Measurements from ENCODE around the gene AGA. TPM values are rescaled to one million over a fixed set of nuclear protein-coding genes. Genes with fewer than 3 reads are reported as not detected.

AGA gene
- 19.6 TPM for total RNA-seq
- polyA plus RNA-seq = 10 to 100 TPM; 22.3 to 51.5 (median 27.4) TPM

- peaks cover 19% of the 10 kb centered on the region for H3K36me3 Mint-ChIP-seq
- peaks cover 34% of the 10 kb centered on the region for H3K4me1 ChIP-seq (ENCODE audit: control insufficient read depth, insufficient read depth, low read length, poor library complexity, severe bottlenecking)
- H3K27ac Mint-ChIP-seq = peak within 1 kb of the TSS; percentile 93 to 99 (median 96)
- no peaks in the 10 kb centered on the region for H3K27me3 ChIP-seq (ENCODE audit: control insufficient read depth, insufficient read depth, low read length)
- H3K4me3 ChIP-seq (ENCODE audit: low read depth, low read length) = peak within 1 kb of the TSS; percentile 97
- peaks cover 17% of the 10 kb centered on the region for H3K36me3 ChIP-seq (ENCODE audit: control insufficient read depth, insufficient read depth, low read length)
- H3K9me3 ChIP-seq (ENCODE audit: control insufficient read depth in 2 of 2, low read length in 2 of 2) = no peaks in the 10 kb centered on the region
- H3K4me3 Mint-ChIP-seq = peak within 1 kb of the TSS; percentile 90 to 94 (median 93)
- DNase-seq = peak; percentile 94 to 98 (median 96)
- peak; percentile 91 to 92 for ATAC-seq (ENCODE audit: low read depth in 2 of 2)
- peaks cover 4% of the 10 kb centered on the region for H3K27me3 Mint-ChIP-seq
- peaks cover 15 to 43% (median 38%) of the 10 kb centered on the region in 4 donors for H3K4me1 Mint-ChIP-seq
- peak within 1 kb of the TSS; percentile 93 for H3K27ac ChIP-seq (ENCODE audit: insufficient read depth, low read length, poor library complexity, severe bottlenecking)
- H3K9me3 Mint-ChIP-seq = no peaks in the 10 kb centered on the region
Measured at GRCh38 chr4:177441803-177442622, at the start of gene AGA. Gene AGA (minus strand): TSS chr4:177442437. CDS start chr4:177442375, 62 bp downstream.

- no peak for ATAC-seq (ENCODE audit: low read depth in 2 of 2)
- DNase-seq = no peak
- H3K27ac ChIP-seq (ENCODE audit: insufficient read depth, low read length, poor library complexity, severe bottlenecking) = no peak overlapping the region
- H3K27ac Mint-ChIP-seq = no peak overlapping the region
- no peaks in the 10 kb centered on the region for H3K27me3 Mint-ChIP-seq
- H3K27me3 ChIP-seq (ENCODE audit: control insufficient read depth, insufficient read depth, low read length) = no peaks in the 10 kb centered on the region
- H3K9me3 ChIP-seq (ENCODE audit: control insufficient read depth in 2 of 2, low read length in 2 of 2) = no peaks in the 10 kb centered on the region
- no peaks in the 10 kb centered on the region for H3K36me3 Mint-ChIP-seq
- H3K36me3 ChIP-seq (ENCODE audit: control insufficient read depth, insufficient read depth, low read length) = no peaks in the 10 kb centered on the region
- H3K4me3 ChIP-seq (ENCODE audit: low read depth, low read length) = no peak overlapping the region
- no peaks in the 10 kb centered on the region for H3K4me1 ChIP-seq (ENCODE audit: control insufficient read depth, insufficient read depth, low read length, poor library complexity, severe bottlenecking)
- H3K4me1 Mint-ChIP-seq = peaks cover 0 to 7% (median 0%) of the 10 kb centered on the region in 4 donors
- H3K4me3 Mint-ChIP-seq = no peak overlapping the region
- H3K9me3 Mint-ChIP-seq = peaks cover 0 to 2% (median 0%) of the 10 kb centered on the region in 7 donors
Measured at GRCh38 chr4:177492022-177492421, 49.8 kb upstream of the AGA start.

- H3K4me1 Mint-ChIP-seq = peaks cover 0 to 7% (median 0%) of the 10 kb centered on the region in 4 donors
- H3K36me3 Mint-ChIP-seq = no peaks in the 10 kb centered on the region
- H3K27me3 ChIP-seq (ENCODE audit: control insufficient read depth, insufficient read depth, low read length) = no peaks in the 10 kb centered on the region
- no peak overlapping the region for H3K4me3 Mint-ChIP-seq
- no peak overlapping the region for H3K4me3 ChIP-seq (ENCODE audit: low read depth, low read length)
- no peaks in the 10 kb centered on the region for H3K9me3 ChIP-seq (ENCODE audit: control insufficient read depth in 2 of 2, low read length in 2 of 2)
- DNase-seq (no peak), ATAC-seq (ENCODE audit: low read depth in 2 of 2) (no peak)
- H3K27me3 Mint-ChIP-seq = no peaks in the 10 kb centered on the region
- no peaks in the 10 kb centered on the region for H3K4me1 ChIP-seq (ENCODE audit: control insufficient read depth, insufficient read depth, low read length, poor library complexity, severe bottlenecking)
- peaks cover 0 to 3% (median 0%) of the 10 kb centered on the region in 7 donors for H3K9me3 Mint-ChIP-seq
- no peak overlapping the region for H3K27ac ChIP-seq (ENCODE audit: insufficient read depth, low read length, poor library complexity, severe bottlenecking)
- no peak overlapping the region for H3K27ac Mint-ChIP-seq
- H3K36me3 ChIP-seq (ENCODE audit: control insufficient read depth, insufficient read depth, low read length) = no peaks in the 10 kb centered on the region
Measured at GRCh38 chr4:177490769-177491168, 48.5 kb upstream of the AGA start.

GRCh38 chr4:177489471-177490246 lies 47.4 kb upstream of the AGA start:
- H3K9me3 ChIP-seq (ENCODE audit: control insufficient read depth in 2 of 2, low read length in 2 of 2) = no peaks in the 10 kb centered on the region
- no peak overlapping the region for H3K4me3 ChIP-seq (ENCODE audit: low read depth, low read length)
- Mint-ChIP-seq H3K36me3 (no peaks in the 10 kb centered on the region), H3K4me3 (no peak overlapping the region), H3K27ac (no peak overlapping the region), H3K4me1 (peaks cover 0 to 7% (median 0%) of the 10 kb centered on the region in 4 donors), H3K9me3 (peaks cover 0 to 3% (median 0%) of the 10 kb centered on the region in 7 donors), H3K27me3 (no peaks in the 10 kb centered on the region)
- H3K27ac ChIP-seq (ENCODE audit: insufficient read depth, low read length, poor library complexity, severe bottlenecking) = no peak overlapping the region
- H3K27me3 ChIP-seq (ENCODE audit: control insufficient read depth, insufficient read depth, low read length) = no peaks in the 10 kb centered on the region
- DNase-seq (no peak), ATAC-seq (ENCODE audit: low read depth in 2 of 2) (no peak)
- H3K36me3 ChIP-seq (ENCODE audit: control insufficient read depth, insufficient read depth, low read length) = no peaks in the 10 kb centered on the region
- H3K4me1 ChIP-seq (ENCODE audit: control insufficient read depth, insufficient read depth, low read length, poor library complexity, severe bottlenecking) = no peaks in the 10 kb centered on the region

GRCh38 chr4:177487977-177488376 lies 45.7 kb upstream of the AGA start:
- H3K27ac ChIP-seq (ENCODE audit: insufficient read depth, low read length, poor library complexity, severe bottlenecking) = no peak overlapping the region
- no peak overlapping the region for H3K4me3 ChIP-seq (ENCODE audit: low read depth, low read length)
- H3K27me3 Mint-ChIP-seq = no peaks in the 10 kb centered on the region
- no peaks in the 10 kb centered on the region for H3K9me3 ChIP-seq (ENCODE audit: control insufficient read depth in 2 of 2, low read length in 2 of 2)
- peaks cover 0 to 3% (median 0%) of the 10 kb centered on the region in 7 donors for H3K9me3 Mint-ChIP-seq
- no peaks in the 10 kb centered on the region for H3K27me3 ChIP-seq (ENCODE audit: control insufficient read depth, insufficient read depth, low read length)
- no peak overlapping the region for H3K4me3 Mint-ChIP-seq
- no peak for DNase-seq
- H3K4me1 ChIP-seq (ENCODE audit: control insufficient read depth, insufficient read depth, low read length, poor library complexity, severe bottlenecking) = peaks cover 3% of the 10 kb centered on the region
- ATAC-seq (ENCODE audit: low read depth in 2 of 2) = no peak
- H3K4me1 Mint-ChIP-seq = peaks cover 0 to 14% (median 5%) of the 10 kb centered on the region in 4 donors
- H3K36me3 Mint-ChIP-seq = peaks cover 5% of the 10 kb centered on the region
- H3K36me3 ChIP-seq (ENCODE audit: control insufficient read depth, insufficient read depth, low read length) = no peaks in the 10 kb centered on the region
- H3K27ac Mint-ChIP-seq = no peak overlapping the region

- DNase-seq (no peak), ATAC-seq (ENCODE audit: low read depth in 2 of 2) (no peak)
- peaks cover 5% of the 10 kb centered on the region for H3K36me3 Mint-ChIP-seq
- Histone ChIP-seq H3K4me1 (ENCODE audit: control insufficient read depth, insufficient read depth, low read length, poor library complexity, severe bottlenecking) (peaks cover 3% of the 10 kb centered on the region), H3K36me3 (ENCODE audit: control insufficient read depth, insufficient read depth, low read length) (no peaks in the 10 kb centered on the region), H3K4me3 (ENCODE audit: low read depth, low read length) (no peak overlapping the region), H3K27me3 (ENCODE audit: control insufficient read depth, insufficient read depth, low read length) (no peaks in the 10 kb centered on the region), H3K27ac (ENCODE audit: insufficient read depth, low read length, poor library complexity, severe bottlenecking) (no peak overlapping the region), H3K9me3 (ENCODE audit: control insufficient read depth in 2 of 2, low read length in 2 of 2) (no peaks in the 10 kb centered on the region)
- H3K9me3 Mint-ChIP-seq = peaks cover 0 to 2% (median 0%) of the 10 kb centered on the region in 7 donors
- no peaks in the 10 kb centered on the region for H3K27me3 Mint-ChIP-seq
- H3K27ac Mint-ChIP-seq = no peak overlapping the region
- H3K4me1 Mint-ChIP-seq = peaks cover 0 to 17% (median 7%) of the 10 kb centered on the region in 4 donors
- H3K4me3 Mint-ChIP-seq = no peak overlapping the region
Measured at GRCh38 chr4:177485528-177485927, 43.3 kb upstream of the AGA start.

- Mint-ChIP-seq H3K4me3 (no peak overlapping the region), H3K4me1 (peaks cover 0 to 12% (median 7%) of the 10 kb centered on the region in 4 donors), H3K27ac (no peak overlapping the region), H3K27me3 (no peaks in the 10 kb centered on the region), H3K36me3 (peaks cover 5% of the 10 kb centered on the region), H3K9me3 (peaks cover 0 to 2% (median 0%) of the 10 kb centered on the region in 7 donors)
- no peaks in the 10 kb centered on the region for H3K36me3 ChIP-seq (ENCODE audit: control insufficient read depth, insufficient read depth, low read length)
- no peaks in the 10 kb centered on the region for H3K27me3 ChIP-seq (ENCODE audit: control insufficient read depth, insufficient read depth, low read length)
- peaks cover 3% of the 10 kb centered on the region for H3K4me1 ChIP-seq (ENCODE audit: control insufficient read depth, insufficient read depth, low read length, poor library complexity, severe bottlenecking)
- no peaks in the 10 kb centered on the region for H3K9me3 ChIP-seq (ENCODE audit: control insufficient read depth in 2 of 2, low read length in 2 of 2)
- H3K4me3 ChIP-seq (ENCODE audit: low read depth, low read length) = no peak overlapping the region
- DNase-seq = no peak
- no peak for ATAC-seq (ENCODE audit: low read depth in 2 of 2)
- H3K27ac ChIP-seq (ENCODE audit: insufficient read depth, low read length, poor library complexity, severe bottlenecking) = no peak overlapping the region
Measured at GRCh38 chr4:177484613-177485021, 42.4 kb upstream of the AGA start.

Data from CD4-positive, CD25-positive, alpha-beta regulatory T cell (primary cell).